Measurements from ENCODE around the gene PRPF38A.

- TF ChIP-seq MAX (IDR thresholded peaks at IDR 0.05) (no peak), CREB1 (IDR thresholded peaks at IDR 0.05; ENCODE audit: low read depth) (no peak), TAF1 (IDR thresholded peaks at IDR 0.05; ENCODE audit: low read depth) (no peak), RAD21 (IDR thresholded peaks at IDR 0.05; ENCODE audit: low read depth) (no peak), REST (IDR thresholded peaks at IDR 0.05; ENCODE audit: low read depth) (no peak), EP300 (IDR thresholded peaks at IDR 0.05; ENCODE audit: borderline replicate concordance) (no peak), CEBPB (IDR thresholded peaks at IDR 0.05) (no peak), USF1 (IDR thresholded peaks at IDR 0.05) (no peak), TEAD4 (IDR thresholded peaks at IDR 0.05) (no peak)
These were observed 30.8 kb downstream of the PRPF38A start for GRCh38 chr1:52435211-52435610.

All from Ishikawa (cell line).